Colon (tissue), 2 donors: ENCODE data around the gene STX2.
"Not testable (repeated sequence)": the region's sequence is repeated elsewhere in the genome, so short reads cannot be mapped to it uniquely, and the experiment has no call there.

Experiments
- FAIRE-seq: peaks from 2 replicates; lab custom pipeline; 2012; peaks lifted over from hg19 to GRCh38; lab: Jason Lieb, UNC
- donor health status: control.
- donor health status: control.

STX2 gene

GRCh38 chr12:130764475-130765185 lies 74.4 kb downstream of the STX2 start:
- FAIRE-seq: no peak

DNA sequence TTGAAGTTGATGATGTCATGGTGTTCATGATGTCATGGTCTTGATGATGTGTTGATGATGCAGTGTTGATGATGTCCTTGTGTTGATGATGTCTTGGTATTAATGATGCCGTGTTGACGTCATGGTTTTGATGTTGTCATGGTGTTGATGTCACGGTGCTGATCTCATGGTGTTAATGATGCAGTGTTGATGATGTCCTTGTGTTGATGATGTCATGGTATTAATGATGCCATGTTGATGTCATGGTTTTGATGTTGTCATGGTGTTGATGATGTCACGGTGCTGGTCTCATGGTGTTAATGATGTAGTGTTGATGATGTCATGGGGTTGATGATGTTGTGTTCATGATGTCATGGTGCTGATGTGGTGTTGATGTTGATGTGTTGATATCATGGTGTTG lies 75.0 kb downstream of the STX2 start:
- no peak for FAIRE-seq

DNA sequence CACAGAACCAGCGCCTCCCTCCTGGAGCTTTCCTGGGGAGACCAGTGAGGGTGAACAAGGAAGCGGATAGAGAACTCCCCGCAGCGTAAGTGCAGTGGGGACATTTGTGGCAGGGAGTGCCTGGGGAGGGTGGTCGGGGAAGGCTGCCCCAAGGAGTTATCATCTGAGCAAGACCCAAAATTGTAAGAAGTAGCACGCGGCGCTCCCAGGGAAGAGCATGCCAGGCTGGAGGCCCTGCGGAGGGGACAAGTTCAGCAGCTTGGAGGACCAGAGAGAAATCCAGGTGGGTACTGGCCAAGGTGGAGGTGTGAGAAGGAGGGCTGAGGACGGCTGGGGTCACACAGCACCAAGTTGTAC lies 76.8 kb downstream of the STX2 start:
- no peak for FAIRE-seq

DNA sequence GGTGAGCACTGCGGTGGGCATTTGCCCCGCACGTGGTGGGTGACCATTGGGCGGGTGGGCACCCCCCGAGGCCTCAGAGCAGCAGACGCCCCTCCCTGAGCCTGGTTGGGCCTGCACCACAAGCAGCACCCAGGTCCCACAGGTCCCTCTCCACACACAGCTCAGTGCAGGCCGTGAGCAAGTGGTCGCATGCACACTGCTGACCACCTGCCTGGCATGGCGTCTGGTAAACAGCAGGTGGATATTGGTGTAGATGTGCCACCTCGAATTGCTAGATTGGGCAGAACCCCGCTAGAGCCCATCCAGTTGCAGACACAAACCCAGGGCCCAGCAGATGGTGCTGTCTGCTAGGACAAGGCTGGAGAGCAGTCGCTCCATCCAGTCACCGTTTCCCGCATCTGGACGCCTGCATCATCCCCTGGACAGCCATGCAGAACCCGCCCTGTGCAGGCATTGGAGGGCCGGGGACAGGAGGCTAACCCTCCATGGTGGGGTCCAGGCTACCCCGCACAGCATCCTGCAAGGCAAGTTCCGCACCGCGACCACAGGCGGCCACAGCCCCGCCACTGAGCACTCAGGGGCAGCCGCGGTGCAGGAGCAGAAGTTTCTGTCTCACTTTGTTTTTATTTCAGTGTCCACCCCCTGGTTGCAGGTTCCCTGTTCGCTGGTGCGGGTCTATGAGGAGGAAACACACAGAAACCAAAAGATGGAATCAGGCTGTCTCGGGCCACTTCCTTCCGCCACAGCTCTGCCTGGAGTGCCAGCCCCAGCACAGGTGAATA lies 77.3 kb downstream of the STX2 start:
- no peak for FAIRE-seq

DNA sequence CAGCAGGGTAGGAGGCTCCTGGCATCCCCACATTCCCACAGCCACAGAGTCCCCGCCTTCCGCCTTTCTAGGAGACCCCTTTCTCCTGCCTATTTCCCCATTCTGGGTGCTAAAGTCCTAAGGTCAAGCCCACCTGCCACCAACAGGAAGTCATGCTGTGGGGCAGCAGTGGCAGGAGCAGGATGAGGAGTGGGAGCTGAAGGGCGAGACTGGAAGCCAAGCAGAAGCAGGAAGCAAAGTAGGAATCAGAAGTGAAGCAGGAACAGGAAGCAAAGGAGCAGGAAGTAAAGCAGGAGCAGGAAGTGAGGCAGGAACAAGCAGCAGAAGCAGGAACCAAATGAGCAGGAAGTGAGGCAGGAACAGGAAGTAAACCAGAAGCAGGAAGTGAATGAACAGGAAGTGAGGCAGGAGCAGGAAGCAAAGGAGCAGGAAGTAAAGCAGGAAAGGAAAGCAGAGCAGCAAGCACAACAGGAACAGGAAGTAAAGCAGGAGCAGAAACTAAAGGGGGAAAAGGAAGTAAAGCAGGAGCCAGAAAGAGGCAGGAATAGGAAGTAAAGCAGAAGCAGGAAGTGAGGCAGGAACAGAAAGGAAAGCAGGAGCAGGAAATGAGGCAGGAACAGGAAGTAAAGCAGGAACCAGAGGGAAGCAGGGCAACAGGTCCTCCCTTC lies 84.7 kb downstream of the STX2 start:
- no peak for FAIRE-seq

GRCh38 chr12:130752692-130753230 lies 86.3 kb downstream of the STX2 start:
- FAIRE-seq: no peak

DNA sequence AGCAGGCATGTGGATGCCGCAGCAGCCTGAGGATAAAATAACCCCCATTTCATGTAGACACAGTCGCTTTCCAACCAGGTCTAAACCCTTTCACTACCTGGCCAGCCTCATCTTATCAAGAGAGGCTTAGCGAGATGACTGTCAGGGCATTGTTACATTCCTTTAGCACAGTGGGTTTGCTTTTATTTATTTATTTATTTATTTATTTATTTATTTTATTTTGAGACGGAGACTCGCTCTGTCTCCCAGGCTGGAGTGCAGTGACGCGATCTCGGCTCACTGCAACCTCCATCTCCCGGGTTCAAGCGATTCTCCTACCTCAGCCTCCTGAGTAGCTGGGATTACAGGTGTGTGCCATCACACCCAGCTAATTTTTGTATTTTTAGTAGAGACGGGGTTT lies 87.0 kb downstream of the STX2 start:
- not testable (repeated sequence) for FAIRE-seq

GRCh38 chr12:130748786-130749185 lies 90.3 kb downstream of the STX2 start:
- FAIRE-seq: no peak

GRCh38 chr12:130747867-130748740 lies 90.9 kb downstream of the STX2 start:
- FAIRE-seq: no peak

DNA sequence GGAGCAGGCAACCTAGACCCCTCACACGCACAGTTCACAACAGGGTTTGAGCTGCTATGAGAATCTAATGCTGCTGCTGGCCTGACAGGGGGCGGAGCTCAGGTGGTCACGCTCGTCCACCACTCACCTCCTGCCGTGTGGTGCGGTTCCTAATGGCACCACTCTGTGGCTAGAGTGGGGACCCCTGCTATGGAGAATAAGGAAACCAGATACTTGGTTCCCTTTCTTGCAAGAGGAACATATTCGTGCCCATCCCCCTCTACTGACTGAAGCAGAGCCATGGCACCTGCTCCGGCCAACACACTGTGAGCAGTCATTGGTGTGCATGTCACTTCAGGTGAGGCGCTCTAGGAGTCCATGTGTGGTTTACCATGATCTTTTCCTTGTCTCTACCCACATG lies 92.5 kb downstream of the STX2 start:
- FAIRE-seq: no peak

DNA sequence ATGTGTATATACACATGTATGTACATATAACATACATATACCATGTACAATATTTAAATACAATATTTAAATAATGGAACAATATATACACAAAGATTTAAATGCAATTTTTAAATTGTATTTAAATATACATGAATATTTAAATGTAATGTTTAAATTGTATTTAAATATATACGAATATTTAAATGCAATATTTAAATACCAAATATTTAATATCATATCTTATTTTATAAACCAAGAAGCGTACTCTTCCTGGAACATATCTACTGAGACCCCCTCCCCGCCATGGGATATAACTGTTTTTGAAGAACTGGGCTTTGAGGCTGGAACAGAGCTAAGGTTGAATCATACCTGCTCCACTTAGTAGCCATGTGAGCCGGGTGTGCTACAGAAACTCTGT lies 93.1 kb downstream of the STX2 start:
- FAIRE-seq: no peak

- FAIRE-seq: no peak
Observed at GRCh38 chr12:130744274-130744673, 94.8 kb downstream of the STX2 start.

- no peak for FAIRE-seq
Observed at GRCh38 chr12:130743606-130744005, 95.4 kb downstream of the STX2 start.

- FAIRE-seq: no peak
Observed at GRCh38 chr12:130743176-130743575, 95.9 kb downstream of the STX2 start.

- FAIRE-seq: no peak
Observed at GRCh38 chr12:130742716-130743115, 96.3 kb downstream of the STX2 start.

DNA sequence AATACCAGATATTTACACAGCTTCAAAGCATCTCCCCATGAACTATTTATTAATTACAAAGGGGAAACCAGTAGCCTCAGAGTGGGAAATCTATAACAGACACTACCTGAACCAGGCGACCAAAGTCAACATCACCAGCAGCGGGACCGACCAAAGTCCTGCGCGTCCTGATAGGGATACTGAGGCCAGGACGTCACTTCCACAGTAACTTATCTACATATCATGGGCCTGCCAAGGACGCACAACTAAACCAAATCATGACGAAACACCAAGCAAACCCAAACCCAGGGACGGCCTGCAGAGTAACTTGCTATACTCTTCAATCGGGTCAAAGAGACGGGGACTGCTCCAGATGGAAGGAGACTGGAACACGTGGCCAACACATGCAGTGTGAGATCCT lies 96.9 kb downstream of the STX2 start:
- no peak for FAIRE-seq
